Body of pancreas (tissue), 4 donors: ENCODE results near the gene RBM4.

ENCODE experiments used
- POLR2A ChIP-seq, 3 donors: fragments of 450-650 bp; IDR thresholded peaks; one replicate each; pipeline ENCODE4 v1.6.1; 2016; ENCODE audit warnings: antibody characterized with exemption in 3 of 3, mild to moderate bottlenecking in 2 of 3
- TF ChIP-seq, protein P1 (sequence below), 7 experiments: fragments of 450-650 bp in 4 of 7; fragments of 200-600 bp in 3 of 7; sonication (generic) in 3 of 7; IDR thresholded peaks; one replicate each; pipeline ENCODE4 v1.5.1; 2016 to 2019; ENCODE audit warnings: antibody characterized with exemption in 7 of 7

DNA sequence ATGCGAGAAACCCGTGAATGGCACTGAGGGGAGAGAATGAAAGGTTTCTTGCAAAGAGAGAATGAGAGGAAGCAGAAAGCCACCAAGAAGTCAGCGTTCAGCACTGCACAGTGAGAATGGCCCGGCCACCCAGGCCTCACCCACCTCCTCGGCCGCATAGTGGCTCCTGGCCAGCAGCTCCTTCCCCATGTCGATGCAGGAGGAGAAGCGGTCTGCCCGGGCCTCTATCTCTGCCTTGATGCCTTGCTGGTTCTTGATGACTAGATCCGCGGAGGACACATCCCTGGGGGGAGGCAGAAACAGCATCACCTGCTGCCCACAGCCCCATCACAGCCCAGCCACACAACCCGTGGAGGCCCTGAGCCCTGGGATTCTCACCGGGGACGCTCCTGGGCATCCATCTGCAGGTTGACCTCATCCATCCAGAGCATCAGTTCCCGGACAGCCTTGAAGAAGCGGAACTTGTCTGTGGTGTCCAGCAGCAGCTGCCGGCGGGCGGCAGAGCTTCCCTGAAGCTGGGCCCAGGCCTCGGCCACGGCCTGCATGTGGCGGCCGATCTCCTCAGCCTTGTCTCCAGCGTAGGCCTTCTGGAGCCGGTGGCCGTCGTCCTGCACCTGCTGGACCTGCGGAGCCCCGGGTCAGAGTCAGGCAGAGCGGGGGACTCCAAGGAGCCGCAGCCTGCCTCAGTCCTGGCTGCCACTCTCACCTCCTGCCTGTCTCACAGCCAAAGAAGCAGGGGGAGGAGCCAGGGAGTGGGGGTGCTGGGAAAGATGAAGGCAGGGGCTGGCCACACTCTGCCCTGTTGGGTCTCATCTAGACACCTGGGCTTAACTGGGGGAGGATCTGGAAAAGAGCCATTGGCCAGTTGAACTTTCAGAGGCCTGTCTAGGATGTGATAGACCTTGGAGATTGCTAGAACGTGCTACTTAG lies 51.4 kb downstream of the RBM4 start:
- TF ChIP-seq POLR2A (IDR thresholded peaks at IDR 0.05), result no peak
- TF ChIP-seq, protein P1, sequence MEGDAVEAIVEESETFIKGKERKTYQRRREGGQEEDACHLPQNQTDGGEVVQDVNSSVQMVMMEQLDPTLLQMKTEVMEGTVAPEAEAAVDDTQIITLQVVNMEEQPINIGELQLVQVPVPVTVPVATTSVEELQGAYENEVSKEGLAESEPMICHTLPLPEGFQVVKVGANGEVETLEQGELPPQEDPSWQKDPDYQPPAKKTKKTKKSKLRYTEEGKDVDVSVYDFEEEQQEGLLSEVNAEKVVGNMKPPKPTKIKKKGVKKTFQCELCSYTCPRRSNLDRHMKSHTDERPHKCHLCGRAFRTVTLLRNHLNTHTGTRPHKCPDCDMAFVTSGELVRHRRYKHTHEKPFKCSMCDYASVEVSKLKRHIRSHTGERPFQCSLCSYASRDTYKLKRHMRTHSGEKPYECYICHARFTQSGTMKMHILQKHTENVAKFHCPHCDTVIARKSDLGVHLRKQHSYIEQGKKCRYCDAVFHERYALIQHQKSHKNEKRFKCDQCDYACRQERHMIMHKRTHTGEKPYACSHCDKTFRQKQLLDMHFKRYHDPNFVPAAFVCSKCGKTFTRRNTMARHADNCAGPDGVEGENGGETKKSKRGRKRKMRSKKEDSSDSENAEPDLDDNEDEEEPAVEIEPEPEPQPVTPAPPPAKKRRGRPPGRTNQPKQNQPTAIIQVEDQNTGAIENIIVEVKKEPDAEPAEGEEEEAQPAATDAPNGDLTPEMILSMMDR (IDR thresholded peaks at IDR 0.05), result no peak
